HEK293 (cell line): ENCODE data around the gene MAGI1.

Source experiments
- CTCF ChIA-PET: fragments of 350-600 bp; formaldehyde crosslinking; extraction: SDS; loops from one replicate; lab custom pipeline; 2021; ENCODE audit warnings: antibody characterized with exemption; lab: Yijun Ruan, JAX
- POLR2A ChIA-PET: fragments of 300-600 bp; formaldehyde crosslinking; extraction: SDS; loops from one replicate; lab custom pipeline; 2020; ENCODE audit warnings: antibody characterized with exemption, inconsistent platforms; lab: Yijun Ruan, JAX
- H3K27ac ChIP-seq: fragments of 200-500 bp; sonication (Bioruptor generic); 2 replicates; pipeline ENCODE4 v1.5.1; 2014; ENCODE audit warnings: low read depth, low read length, control low read depth, inconsistent platforms; ENCODE audit errors: extremely low read depth
- H3K36me3 ChIP-seq, 2 experiments: fragments of 200-500 bp in 1 of 2; sonication (Bioruptor generic) in 1 of 2; 1 replicate in 1 of 2; 2 replicates in 1 of 2; pipeline ENCODE4 v1.5.1; 2014 to 2017; ENCODE audit warnings: inconsistent platforms in 2 of 2, low read length in 2 of 2; ENCODE audit not compliant: control insufficient read depth in 2 of 2, insufficient read depth in 1 of 2
- H3K4me1 ChIP-seq: fragments of 200-500 bp; sonication (Bioruptor generic); 2 replicates; pipeline ENCODE4 v1.5.1; 2014; ENCODE audit warnings: mild to moderate bottlenecking, low read length, inconsistent platforms; ENCODE audit not compliant: control insufficient read depth, insufficient read depth
- H3K4me3 ChIP-seq: 2 replicates; pipeline ENCODE4 v1.5.1; 2011; ENCODE audit warnings: low read depth, mild to moderate bottlenecking, control low read depth, low read length, moderate library complexity
- H3K9me3 ChIP-seq: fragments of 200-500 bp; sonication (Bioruptor generic); 2 replicates; pipeline ENCODE4 v1.5.1; 2014; ENCODE audit warnings: low read depth, low read length, inconsistent platforms; ENCODE audit not compliant: control insufficient read depth, insufficient read depth
- EGR2 ChIP-seq: fragments of 450-650 bp; formaldehyde crosslinking; IDR thresholded peaks from 2 replicates; pipeline ENCODE4 v1.5.1; 2016; ENCODE audit warnings: low read depth, missing biosample characterization, missing genetic modification characterization
- PRDM10 ChIP-seq: fragments of 450-650 bp; formaldehyde crosslinking; IDR thresholded peaks from 2 replicates; pipeline ENCODE4 v1.5.1; 2016; ENCODE audit warnings: missing biosample characterization, missing genetic modification characterization
- ZBTB17 ChIP-seq: fragments of 450-650 bp; formaldehyde crosslinking; IDR thresholded peaks from 2 replicates; pipeline ENCODE4 v1.5.1; 2016; ENCODE audit warnings: missing biosample characterization, missing genetic modification characterization
- ZEB2 ChIP-seq: fragments of 450-650 bp; formaldehyde crosslinking; IDR thresholded peaks from 2 replicates; pipeline ENCODE4 v1.5.1; 2016; ENCODE audit warnings: missing biosample characterization, missing genetic modification characterization
- ZNF366 ChIP-seq: fragments of 450-650 bp; formaldehyde crosslinking; conservative IDR thresholded peaks from 2 replicates; pipeline ENCODE4 v1.5.1; 2016; ENCODE audit warnings: missing biosample characterization, missing genetic modification characterization
- ZNF416 ChIP-seq: fragments of 450-650 bp; formaldehyde crosslinking; IDR thresholded peaks from 2 replicates; pipeline ENCODE4 v1.5.1; 2016; ENCODE audit warnings: missing biosample characterization, missing genetic modification characterization
- ZNF514 ChIP-seq: fragments of 450-650 bp; formaldehyde crosslinking; IDR thresholded peaks from 2 replicates; pipeline ENCODE4 v1.5.1; 2016; ENCODE audit warnings: missing biosample characterization, missing genetic modification characterization
- ZNF560 ChIP-seq: fragments of 450-650 bp; formaldehyde crosslinking; IDR thresholded peaks from 2 replicates; pipeline ENCODE4 v1.5.1; 2017; ENCODE audit warnings: missing biosample characterization, missing genetic modification characterization, borderline replicate concordance
- ZSCAN30 ChIP-seq: fragments of 450-650 bp; IDR thresholded peaks from 2 replicates; pipeline ENCODE4 v1.5.1; 2018; ENCODE audit warnings: missing biosample characterization, mild to moderate bottlenecking, missing genetic modification characterization, moderate library complexity
- TF ChIP-seq, protein P1 (sequence below): fragments of 450-650 bp; formaldehyde crosslinking; IDR thresholded peaks from 2 replicates; pipeline ENCODE4 v1.5.1; 2016; ENCODE audit warnings: missing biosample characterization, missing genetic modification characterization
- TF ChIP-seq, protein P2 (sequence below): fragments of 450-650 bp; formaldehyde crosslinking; IDR thresholded peaks from 2 replicates; pipeline ENCODE4 v1.5.1; 2016; ENCODE audit warnings: missing biosample characterization, missing genetic modification characterization
- TF ChIP-seq, protein P3 (sequence below): fragments of 450-650 bp; formaldehyde crosslinking; IDR thresholded peaks from 2 replicates; pipeline ENCODE4 v1.5.1; 2017; ENCODE audit warnings: missing biosample characterization, missing genetic modification characterization
- TF ChIP-seq, protein P4 (sequence below): fragments of 450-650 bp; formaldehyde crosslinking; IDR thresholded peaks from 2 replicates; pipeline ENCODE4 v1.5.1; 2017; ENCODE audit warnings: missing biosample characterization, missing genetic modification characterization

The MAGI1 gene

GRCh38 chr3:66068255-66068654, 29.5 kb upstream of the MAGI1 start:
- CTCF ChIA-PET = no interaction called here
- TF ChIP-seq ZSCAN30 (no peak), ZNF514 (tag by site-specific recombination) (no peak), ZNF366 (no peak), ZBTB17 (tag by site-specific recombination) (no peak), ZNF416 (tag by site-specific recombination) (no peak), ZNF560 (tag by site-specific recombination) (no peak), PRDM10 (tag by site-specific recombination) (no peak), EGR2 (tag by site-specific recombination) (no peak), ZEB2 (tag by site-specific recombination) (no peak)
- TF ChIP-seq, protein P1, sequence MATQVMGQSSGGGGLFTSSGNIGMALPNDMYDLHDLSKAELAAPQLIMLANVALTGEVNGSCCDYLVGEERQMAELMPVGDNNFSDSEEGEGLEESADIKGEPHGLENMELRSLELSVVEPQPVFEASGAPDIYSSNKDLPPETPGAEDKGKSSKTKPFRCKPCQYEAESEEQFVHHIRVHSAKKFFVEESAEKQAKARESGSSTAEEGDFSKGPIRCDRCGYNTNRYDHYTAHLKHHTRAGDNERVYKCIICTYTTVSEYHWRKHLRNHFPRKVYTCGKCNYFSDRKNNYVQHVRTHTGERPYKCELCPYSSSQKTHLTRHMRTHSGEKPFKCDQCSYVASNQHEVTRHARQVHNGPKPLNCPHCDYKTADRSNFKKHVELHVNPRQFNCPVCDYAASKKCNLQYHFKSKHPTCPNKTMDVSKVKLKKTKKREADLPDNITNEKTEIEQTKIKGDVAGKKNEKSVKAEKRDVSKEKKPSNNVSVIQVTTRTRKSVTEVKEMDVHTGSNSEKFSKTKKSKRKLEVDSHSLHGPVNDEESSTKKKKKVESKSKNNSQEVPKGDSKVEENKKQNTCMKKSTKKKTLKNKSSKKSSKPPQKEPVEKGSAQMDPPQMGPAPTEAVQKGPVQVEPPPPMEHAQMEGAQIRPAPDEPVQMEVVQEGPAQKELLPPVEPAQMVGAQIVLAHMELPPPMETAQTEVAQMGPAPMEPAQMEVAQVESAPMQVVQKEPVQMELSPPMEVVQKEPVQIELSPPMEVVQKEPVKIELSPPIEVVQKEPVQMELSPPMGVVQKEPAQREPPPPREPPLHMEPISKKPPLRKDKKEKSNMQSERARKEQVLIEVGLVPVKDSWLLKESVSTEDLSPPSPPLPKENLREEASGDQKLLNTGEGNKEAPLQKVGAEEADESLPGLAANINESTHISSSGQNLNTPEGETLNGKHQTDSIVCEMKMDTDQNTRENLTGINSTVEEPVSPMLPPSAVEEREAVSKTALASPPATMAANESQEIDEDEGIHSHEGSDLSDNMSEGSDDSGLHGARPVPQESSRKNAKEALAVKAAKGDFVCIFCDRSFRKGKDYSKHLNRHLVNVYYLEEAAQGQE (tag by site-specific recombination) = no peak
- TF ChIP-seq, protein P2, sequence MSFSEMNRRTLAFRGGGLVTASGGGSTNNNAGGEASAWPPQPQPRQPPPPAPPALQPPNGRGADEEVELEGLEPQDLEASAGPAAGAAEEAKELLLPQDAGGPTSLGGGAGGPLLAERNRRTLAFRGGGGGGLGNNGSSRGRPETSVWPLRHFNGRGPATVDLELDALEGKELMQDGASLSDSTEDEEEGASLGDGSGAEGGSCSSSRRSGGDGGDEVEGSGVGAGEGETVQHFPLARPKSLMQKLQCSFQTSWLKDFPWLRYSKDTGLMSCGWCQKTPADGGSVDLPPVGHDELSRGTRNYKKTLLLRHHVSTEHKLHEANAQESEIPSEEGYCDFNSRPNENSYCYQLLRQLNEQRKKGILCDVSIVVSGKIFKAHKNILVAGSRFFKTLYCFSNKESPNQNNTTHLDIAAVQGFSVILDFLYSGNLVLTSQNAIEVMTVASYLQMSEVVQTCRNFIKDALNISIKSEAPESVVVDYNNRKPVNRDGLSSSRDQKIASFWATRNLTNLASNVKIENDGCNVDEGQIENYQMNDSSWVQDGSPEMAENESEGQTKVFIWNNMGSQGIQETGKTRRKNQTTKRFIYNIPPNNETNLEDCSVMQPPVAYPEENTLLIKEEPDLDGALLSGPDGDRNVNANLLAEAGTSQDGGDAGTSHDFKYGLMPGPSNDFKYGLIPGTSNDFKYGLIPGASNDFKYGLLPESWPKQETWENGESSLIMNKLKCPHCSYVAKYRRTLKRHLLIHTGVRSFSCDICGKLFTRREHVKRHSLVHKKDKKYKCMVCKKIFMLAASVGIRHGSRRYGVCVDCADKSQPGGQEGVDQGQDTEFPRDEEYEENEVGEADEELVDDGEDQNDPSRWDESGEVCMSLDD (tag by site-specific recombination) = no peak
- TF ChIP-seq, protein P3, sequence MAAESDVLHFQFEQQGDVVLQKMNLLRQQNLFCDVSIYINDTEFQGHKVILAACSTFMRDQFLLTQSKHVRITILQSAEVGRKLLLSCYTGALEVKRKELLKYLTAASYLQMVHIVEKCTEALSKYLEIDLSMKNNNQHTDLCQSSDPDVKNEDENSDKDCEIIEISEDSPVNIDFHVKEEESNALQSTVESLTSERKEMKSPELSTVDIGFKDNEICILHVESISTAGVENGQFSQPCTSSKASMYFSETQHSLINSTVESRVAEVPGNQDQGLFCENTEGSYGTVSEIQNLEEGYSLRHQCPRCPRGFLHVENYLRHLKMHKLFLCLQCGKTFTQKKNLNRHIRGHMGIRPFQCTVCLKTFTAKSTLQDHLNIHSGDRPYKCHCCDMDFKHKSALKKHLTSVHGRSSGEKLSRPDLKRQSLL (tag by site-specific recombination) = no peak
- TF ChIP-seq, protein P4, sequence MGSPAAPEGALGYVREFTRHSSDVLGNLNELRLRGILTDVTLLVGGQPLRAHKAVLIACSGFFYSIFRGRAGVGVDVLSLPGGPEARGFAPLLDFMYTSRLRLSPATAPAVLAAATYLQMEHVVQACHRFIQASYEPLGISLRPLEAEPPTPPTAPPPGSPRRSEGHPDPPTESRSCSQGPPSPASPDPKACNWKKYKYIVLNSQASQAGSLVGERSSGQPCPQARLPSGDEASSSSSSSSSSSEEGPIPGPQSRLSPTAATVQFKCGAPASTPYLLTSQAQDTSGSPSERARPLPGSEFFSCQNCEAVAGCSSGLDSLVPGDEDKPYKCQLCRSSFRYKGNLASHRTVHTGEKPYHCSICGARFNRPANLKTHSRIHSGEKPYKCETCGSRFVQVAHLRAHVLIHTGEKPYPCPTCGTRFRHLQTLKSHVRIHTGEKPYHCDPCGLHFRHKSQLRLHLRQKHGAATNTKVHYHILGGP = no peak
- TF ChIP-seq, all 188 proteins: peak for 0
- POLR2A ChIA-PET = no interaction called here
- Histone ChIP-seq H3K4me3 (no peak overlapping the region), H3K4me1 (no peaks in the 10 kb centered on the region), H3K9me3 (no peaks in the 10 kb centered on the region), H3K27ac (no peak overlapping the region), H3K36me3 (no peaks in the 10 kb centered on the region)
